ENCODE data around the gene SNX14.
A peak's percentile ranks its signal among the peaks of the same experiment; 100 is the strongest.
"Not testable (repeated sequence)": the region's sequence is repeated elsewhere in the genome, so short reads cannot be mapped to it uniquely, and the experiment has no call there.

SNX14 gene

GRCh38 chr6:85593438-85594196, at the start of gene SNX14:
Gene SNX14 (minus strand): TSS chr6:85593858. CDS start chr6:85593718, 140 bp downstream.
- DNase-seq: peak; percentile 65 to 66

DNA sequence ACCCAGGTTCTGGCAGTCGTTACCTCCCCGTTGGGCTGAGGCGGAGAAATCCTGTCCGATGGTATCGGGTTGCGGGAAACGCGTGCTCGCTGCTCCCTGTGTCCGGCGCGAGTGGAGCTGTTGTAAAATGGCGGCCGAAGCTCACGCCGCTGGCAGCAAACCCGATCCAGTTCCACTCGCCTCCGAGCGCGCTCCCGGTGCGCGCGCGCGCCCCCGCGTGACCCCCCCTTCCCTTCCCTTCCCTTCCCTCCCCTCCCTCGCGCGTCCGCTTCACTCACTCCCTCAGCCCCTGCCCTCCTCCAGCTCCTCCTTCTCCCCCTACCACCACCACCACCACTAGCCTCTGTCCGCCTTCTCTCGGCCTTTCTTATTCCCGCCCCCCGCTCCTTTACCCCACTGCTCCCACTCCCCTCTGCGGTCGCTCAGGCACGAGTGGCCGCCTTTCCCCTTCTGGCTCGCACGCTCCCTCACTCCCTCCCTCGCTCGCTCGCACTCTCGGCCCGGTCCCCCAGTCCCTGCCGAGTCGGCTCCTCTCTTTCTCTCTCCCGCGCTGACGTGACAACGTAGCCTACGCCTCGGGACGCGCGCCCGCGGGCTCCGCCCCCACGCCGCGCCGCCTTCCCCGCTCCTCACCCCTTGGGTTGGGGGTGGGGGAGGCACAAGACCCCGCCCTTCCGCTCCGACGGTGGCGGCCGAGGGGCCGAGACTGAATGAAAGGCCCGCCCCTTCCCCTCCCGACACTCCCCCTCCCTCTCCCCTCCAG, 49.3 kb upstream of the SNX14 start, which contains the start of gene SYNCRIP:
Gene SYNCRIP (minus strand): TSS at position 113 of the 763 bp plus-strand sequence. CDS start 1,447 bp downstream, outside the sequence.
- peak; percentile 98 to 99 for DNase-seq

DNA sequence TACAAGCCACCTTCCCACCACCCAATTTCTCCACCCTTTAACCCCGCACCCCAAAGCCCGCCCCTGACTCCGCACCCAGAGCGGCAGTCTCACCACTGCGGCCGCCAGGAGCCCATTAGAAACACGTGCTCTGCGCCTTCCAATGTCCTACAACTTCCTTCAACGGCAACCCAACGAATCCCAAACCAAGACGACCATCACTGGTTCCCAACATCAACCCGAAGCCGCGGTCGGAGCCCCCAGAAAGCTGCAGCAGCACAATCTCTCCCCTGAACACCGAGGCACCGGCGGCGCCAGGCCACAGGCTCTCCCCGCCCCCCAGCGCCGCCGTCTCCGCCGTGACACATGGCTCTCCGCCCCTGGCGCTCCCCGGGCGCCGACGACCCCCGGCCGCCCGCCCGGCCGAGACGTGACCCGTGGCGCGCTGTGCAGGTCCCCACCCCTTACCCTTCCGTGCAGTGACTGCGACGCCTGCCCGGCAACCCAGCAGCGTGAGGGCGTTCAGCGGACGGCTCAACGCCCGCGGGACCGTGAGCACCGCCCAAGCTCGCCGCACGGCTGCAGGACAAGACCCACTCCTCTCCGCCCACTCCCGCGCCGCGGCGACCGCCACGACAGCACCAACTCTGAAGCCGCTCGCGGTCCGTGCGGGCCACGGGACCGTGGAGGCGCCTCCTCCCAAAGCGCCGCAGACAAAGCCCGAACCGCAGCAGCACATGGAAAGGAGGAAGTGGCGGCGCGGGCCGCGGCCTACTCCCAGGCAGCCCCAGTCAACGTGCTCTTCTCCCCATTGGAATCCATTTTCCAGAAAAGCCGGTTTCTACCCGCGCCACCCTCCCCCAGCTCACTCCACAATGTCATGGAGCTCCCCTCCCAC, 48.5 kb upstream of the SNX14 start:
- peak; percentile 55 for DNase-seq

- no peak for DNase-seq
These were observed 47.9 kb upstream of the SNX14 start for GRCh38 chr6:85641522-85641896.

GRCh38 chr6:85640821-85641220, 47.2 kb upstream of the SNX14 start:
- no peak for DNase-seq

GRCh38 chr6:85637579-85637978, 43.9 kb upstream of the SNX14 start:
- no peak for DNase-seq

DNA sequence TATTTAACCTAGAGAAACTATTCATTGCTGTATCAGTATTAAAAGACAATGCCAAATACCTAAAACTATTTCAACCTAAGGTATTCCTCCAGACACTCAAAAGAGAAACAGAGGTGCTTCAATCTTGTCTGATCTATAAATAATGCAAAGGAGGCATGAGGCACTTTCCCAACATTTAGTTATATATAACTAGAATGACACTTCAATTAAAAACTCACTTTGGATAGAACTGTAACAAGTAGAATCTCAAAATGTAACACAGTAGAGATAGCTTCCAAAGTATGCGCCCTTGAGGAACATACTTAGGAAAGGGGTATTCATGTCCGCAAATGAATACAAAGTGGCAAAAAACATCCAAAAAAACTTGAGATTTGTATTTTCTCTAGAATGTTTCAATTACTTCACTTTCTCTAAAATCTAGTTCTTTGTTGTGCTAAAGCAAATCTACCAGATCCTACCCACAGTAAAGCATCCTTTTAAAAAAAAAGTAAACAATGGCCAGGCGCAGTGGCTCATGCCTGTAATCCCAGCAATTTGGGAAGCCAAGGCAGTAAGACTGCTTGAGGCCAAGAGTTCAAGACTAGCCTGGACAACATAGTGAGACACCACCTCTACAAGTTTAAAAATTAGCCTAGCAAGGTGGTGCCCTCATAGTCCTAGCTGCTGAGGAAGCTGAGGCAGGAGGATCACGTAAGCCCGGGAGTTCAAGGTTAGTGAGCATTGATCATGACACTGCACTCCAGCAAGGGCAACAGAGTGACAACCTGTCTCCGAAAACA, 38.7 kb upstream of the SNX14 start:
- DNase-seq: no peak

DNA sequence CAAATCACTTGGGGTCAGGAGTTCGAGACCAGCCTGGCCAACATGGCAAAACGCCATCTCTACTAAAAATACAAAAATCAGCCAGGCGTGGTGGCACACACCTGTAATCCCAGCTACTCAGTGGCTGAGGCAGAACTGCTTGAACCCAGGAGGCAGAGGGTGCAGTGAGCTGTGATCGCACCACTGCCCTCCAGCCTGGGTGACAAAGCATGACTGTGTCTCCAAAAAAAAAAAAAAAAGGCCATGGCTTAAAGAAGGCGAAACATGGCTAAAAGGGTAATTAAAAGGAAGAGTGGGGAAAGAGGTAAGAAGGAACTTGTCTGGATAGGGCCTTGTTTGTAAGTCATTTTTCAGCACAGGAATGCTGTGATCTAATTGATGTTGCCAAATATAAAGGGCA, 37.5 kb upstream of the SNX14 start:
- not testable (repeated sequence) for DNase-seq

- DNase-seq: no peak
These were observed 34.7 kb upstream of the SNX14 start for GRCh38 chr6:85628353-85628752.

DNA sequence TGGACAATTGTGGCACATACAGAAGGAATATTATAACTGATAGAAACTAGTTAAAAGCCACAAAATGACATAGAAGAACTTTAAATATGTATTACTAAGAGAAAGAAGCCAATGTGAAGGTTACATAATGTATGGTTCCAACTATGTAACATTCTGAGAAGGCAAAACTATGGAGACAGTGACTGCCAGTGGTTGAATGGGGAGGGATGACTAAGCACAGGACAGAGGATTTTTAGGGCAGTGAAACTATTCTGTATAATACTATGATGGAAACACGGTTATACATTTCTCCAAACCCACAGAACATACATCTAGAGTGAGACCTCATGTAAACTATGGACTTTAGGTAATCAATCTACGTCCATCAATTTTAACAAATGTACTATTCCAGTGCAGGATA, 26.6 kb upstream of the SNX14 start:
- no peak for DNase-seq

DNA sequence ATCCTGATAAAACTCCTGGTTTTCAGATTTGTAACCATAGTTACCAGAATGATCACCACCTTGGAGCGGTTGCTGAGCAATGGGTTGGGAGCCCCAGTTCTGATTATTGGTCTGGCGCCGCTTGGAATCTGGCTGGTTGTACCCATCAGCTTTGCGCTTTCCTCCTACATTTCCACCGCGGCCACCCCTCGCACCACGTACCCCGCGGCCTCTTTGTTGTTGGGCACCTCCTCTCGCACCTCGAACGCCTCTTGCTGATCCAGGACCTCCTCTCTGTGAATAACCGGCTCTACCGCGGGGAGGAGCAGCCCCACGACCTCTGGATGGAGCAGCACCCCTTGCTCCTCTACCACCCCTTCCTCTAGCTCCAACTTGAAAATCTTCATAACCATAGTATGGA, 21.1 kb upstream of the SNX14 start:
- DNase-seq: no peak

- no peak for DNase-seq
These were observed 19.2 kb upstream of the SNX14 start for GRCh38 chr6:85612690-85613474.

DNA sequence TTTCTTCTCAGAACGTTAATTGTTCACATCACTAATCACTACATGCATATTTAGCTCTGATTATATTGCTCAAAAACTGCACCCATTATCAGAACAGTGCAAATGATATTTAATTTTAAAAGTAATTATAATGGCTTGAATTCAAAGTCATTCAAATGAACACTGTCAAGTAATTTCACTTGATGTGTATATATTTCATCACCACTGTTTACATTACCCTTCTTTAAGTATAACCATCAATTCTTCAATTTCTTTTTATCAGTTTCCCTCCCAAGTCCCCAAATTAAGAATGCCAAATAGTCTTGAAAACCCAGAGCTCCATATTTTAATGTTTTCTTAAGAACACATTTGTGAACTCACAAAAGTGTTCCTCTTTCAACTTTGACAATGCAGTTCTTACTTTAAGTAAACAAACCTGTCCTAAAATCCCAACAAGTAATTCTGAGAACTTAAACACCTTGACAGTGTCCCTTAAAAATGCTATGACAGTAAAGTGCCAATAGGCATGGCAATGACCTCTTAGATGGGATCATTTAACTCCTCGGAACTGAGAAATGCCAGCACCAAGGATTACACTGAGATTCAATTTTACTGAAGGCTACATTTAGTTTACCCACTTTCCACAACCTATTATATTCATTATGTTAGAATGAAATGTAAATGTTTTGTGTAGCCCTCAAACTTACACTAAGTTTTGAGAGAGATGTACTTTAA, 16.7 kb upstream of the SNX14 start:
- DNase-seq: no peak

DNA sequence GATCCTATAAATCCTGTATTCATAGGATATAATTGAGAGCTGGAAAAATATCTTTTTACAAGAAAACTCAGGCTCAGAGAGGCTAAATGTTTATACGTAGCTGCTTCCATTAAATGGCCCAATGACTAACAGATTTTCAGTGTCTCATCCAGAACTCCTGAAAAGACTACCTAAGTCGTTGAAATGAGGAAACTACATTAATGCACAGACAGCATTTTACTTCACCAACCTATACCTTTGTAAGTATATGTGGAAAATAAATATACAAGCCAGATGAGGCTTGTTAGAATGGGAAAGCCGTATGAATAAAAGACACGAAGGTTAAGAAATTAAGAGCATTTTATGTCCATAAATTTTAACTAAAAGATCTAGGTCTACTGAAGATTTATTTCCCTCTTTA, 8.4 kb upstream of the SNX14 start:
- no peak for DNase-seq

DNA sequence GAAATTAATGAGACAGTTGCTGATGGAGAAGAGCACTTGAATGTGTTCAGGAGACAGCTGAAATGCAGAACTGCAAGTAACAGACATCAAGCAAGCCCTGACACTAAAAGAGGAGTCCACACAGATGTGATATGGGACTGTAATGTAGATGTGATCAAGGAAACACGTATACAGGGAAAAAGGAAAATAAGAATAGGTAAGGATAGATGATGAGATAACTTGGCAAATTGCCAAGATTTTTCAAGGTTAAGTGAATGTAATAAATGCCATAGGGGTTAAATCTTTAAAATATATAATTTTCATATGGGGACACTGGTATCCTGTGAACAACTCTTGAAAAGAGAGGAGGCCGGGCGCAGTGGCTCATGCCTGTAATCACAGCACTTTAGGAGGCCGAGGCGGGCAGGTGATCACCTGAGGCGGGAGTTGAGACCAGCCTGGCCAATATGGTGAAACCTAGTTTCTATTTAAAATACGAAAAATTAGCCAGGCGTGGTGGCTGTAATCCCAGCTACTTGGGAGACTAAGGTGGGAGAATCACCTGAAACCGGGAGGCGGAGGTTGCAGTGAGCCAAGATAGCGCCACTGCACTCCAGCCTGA, 7.2 kb upstream of the SNX14 start:
- no peak for DNase-seq

DNA sequence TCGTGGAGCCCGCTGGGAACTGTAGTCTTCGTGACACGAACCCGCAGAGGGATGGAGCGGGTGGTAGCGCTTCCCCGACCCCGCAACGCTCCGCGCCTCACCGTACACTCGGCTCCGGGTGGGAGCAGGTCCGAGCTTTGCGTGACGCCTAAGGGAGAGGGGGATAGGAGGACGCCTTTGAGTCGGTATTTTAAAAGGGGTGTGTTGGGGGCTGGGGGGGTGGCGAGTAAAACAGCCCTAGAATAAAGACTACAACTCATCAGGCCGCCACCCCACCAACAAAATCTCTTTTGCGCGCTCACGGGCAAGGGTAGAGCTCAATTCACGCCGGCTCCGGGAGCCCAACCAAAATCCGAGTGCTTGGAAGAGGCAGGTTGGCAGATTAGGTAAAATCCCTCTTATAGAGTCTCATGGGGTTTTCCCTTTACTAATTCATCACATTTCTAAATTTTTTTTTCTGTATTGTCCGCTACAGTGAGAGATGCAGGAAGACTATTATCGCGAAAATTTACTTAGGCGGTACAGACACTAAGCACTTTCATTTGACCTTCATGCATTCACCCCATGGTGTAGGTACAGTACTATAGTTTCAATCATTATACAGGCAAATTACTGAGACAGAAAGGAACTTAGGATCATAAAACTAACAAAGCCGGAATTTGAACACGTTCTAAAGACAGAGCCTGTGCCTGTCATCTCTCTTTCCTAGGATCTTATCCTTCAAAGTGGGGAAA, 706 bp upstream of the SNX14 start:
- peak; percentile 23 to 37 for DNase-seq

DNA sequence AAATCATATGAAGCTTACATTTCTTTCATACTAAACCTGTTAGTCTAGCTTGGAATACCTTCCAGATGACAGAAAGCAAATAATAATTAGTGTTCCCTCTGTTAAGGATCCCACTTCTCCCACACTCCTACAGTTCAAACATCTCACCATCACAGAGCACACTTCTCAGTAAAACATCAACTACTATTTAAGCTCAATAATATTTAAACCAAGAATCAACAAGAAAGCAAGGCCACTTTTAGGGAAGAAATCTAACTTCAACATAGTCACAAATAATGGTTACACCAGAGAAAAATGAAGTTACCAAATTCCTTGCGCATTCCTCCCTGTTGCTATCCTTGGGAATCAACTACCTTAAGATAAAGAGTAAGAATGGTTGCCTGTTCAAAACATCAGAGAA, 1.6 kb downstream of the SNX14 start:
- DNase-seq: no peak

- no peak for DNase-seq
These were observed 2.5 kb downstream of the SNX14 start for GRCh38 chr6:85591207-85591606.

- no peak for DNase-seq
These were observed 7.9 kb downstream of the SNX14 start for GRCh38 chr6:85585741-85586140.

DNA sequence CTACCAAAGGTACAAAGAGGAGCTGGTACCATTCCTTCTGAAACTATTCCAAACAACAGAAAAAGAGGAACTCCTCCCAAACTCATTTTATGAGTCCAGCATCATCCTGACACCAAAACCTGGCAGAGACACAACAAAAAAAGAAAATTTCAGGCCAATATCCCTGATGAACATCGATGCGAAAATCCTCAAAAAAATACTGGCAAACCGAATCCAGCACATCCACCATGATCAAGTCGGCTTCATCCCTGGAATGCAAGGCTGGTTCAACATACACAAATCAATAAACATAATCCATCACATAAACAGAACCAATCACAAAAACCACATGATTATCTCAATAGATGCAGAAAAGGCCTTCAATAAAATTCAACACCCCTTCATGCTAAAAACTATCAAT, 10.8 kb downstream of the SNX14 start:
- not testable (repeated sequence) for DNase-seq
